Astrocyte (in vitro differentiated cells and primary cell): ENCODE measurements around the gene WDR13. TPM values are rescaled to one million over a fixed set of nuclear protein-coding genes. Genes with fewer than 3 reads are reported as not detected.

Experiments
- DNase-seq: peaks from one replicate; pipeline ENCODE4 v3.0.0-alpha.2; 2010; ENCODE audit warnings: low read depth
- FAIRE-seq: peaks from 2 replicates; lab custom pipeline; 2011; peaks lifted over from hg19 to GRCh38; lab: Jason Lieb, UNC
- H2AFZ ChIP-seq: 2 replicates; pipeline ENCODE4 v1.6.0; 2012; ENCODE audit warnings: low read depth, low read length, inconsistent platforms
- H3K27ac ChIP-seq: 2 replicates; pipeline ENCODE4 v1.5.1; 2011; ENCODE audit warnings: low read depth, low read length, inconsistent platforms
- H3K27me3 ChIP-seq: 2 replicates; pipeline ENCODE4 v1.6.0; 2011; ENCODE audit warnings: low read length, inconsistent platforms; ENCODE audit not compliant: insufficient read depth
- H3K36me3 ChIP-seq: 2 replicates; pipeline ENCODE4 v1.5.1; 2011; ENCODE audit warnings: low read length, inconsistent platforms; ENCODE audit not compliant: insufficient read depth
- H3K4me1 ChIP-seq: 2 replicates; pipeline ENCODE4 v1.5.1; 2011; ENCODE audit warnings: low read length, inconsistent platforms; ENCODE audit not compliant: insufficient read depth
- H3K4me2 ChIP-seq: 2 replicates; pipeline ENCODE4 v1.6.0; 2012; ENCODE audit warnings: low read length, inconsistent platforms
- H3K4me3 ChIP-seq: 2 replicates; pipeline ENCODE4 v1.5.1; 2011; ENCODE audit warnings: low read depth, mild to moderate bottlenecking, low read length, inconsistent platforms; ENCODE audit not compliant: insufficient read depth
- H3K79me2 ChIP-seq: 2 replicates; pipeline ENCODE4 v1.6.0; 2012; ENCODE audit warnings: mild to moderate bottlenecking, low read length, inconsistent platforms; ENCODE audit not compliant: insufficient read depth
- H3K9ac ChIP-seq: 2 replicates; pipeline ENCODE4 v1.6.0; 2012; ENCODE audit warnings: mild to moderate bottlenecking, low read length, inconsistent platforms
- H3K9me3 ChIP-seq: 2 replicates; pipeline ENCODE4 v1.5.1; 2012; ENCODE audit warnings: low read depth, mild to moderate bottlenecking, low read length, inconsistent platforms; ENCODE audit not compliant: insufficient read depth
- H4K20me1 ChIP-seq: 2 replicates; pipeline ENCODE4 v1.6.0; 2012; ENCODE audit warnings: low read length, inconsistent platforms; ENCODE audit not compliant: insufficient read depth
- H3K27ac Mint-ChIP-seq: one replicate; pipeline ENCODE4 v1.8.0; 2021; ENCODE audit warnings: mild to moderate bottlenecking, mixed read lengths; ENCODE audit not compliant: unreplicated experiment
- H3K27me3 Mint-ChIP-seq: one replicate; pipeline ENCODE4 v1.8.0; 2021; ENCODE audit warnings: low read depth, mixed read lengths; ENCODE audit not compliant: unreplicated experiment
- H3K36me3 Mint-ChIP-seq: one replicate; pipeline ENCODE4 v1.8.0; 2021; ENCODE audit warnings: low read depth, mixed read lengths; ENCODE audit not compliant: unreplicated experiment
- H3K4me1 Mint-ChIP-seq: one replicate; pipeline ENCODE4 v1.8.0; 2021; ENCODE audit warnings: low read depth, mixed read lengths; ENCODE audit not compliant: unreplicated experiment
- H3K4me3 Mint-ChIP-seq: one replicate; pipeline ENCODE4 v1.8.0; 2021; ENCODE audit warnings: mild to moderate bottlenecking, moderate library complexity, mixed read lengths; ENCODE audit not compliant: unreplicated experiment
- H3K9me3 Mint-ChIP-seq: one replicate; pipeline ENCODE4 v1.8.0; 2021; ENCODE audit warnings: mild to moderate bottlenecking, mixed read lengths; ENCODE audit not compliant: unreplicated experiment
- EZH2 ChIP-seq: IDR thresholded peaks from 2 replicates; pipeline ENCODE4 v1.6.1; 2012; ENCODE audit warnings: mild to moderate bottlenecking, low read length, inconsistent platforms; ENCODE audit not compliant: insufficient read depth
- total RNA-seq: library from RNA; stranded (reverse); gene quantifications from 2 replicates; pipeline ENCODE4 v1.2.1, GENCODE V29; 2021
- TF ChIP-seq, protein P1 (sequence below): IDR thresholded peaks from 2 replicates; pipeline ENCODE4 v1.5.1; 2011; ENCODE audit warnings: low read depth, mild to moderate bottlenecking, inconsistent platforms, low read length, moderate library complexity; ENCODE audit not compliant: insufficient read depth

The WDR13 gene
- total RNA-seq, 1 donor from 2014 or later = 65.4 TPM

DNA sequence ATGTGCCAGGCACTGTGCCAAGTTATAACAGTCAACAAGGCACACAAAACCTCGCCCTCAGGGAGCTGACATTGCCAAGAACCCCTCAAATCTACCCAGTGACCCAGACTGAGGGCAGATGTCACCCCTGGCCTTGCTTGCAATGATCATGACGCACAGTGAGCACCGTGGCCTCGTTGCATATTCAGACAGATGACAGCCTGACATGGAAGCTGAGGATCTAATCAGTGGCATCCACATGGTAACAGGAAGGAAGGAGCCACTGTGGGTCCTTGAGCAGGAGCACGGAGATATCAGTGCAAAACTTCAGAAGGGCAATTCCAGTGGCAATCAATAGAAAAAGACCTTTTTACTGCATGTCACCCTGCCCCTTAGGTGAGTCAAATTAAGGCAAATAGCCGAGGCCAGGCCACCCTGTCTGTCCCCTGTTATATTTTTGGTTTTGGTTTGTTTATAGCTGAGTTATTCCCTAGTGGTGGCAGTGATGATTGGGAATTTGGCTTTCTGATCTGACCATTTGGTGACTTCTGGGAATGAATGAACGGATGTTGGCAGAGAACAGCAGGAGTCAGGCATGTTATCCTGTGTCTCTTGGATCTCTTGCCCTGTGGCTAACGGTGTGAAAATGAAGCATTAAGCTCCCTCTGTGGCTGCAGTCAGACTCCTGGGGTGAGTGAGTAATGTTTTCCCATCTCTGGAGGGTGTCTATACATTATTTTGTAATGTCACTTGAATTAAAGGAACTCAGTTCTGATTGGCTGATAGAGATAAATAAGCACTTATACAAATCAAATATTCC is 20.4 kb downstream of the WDR13 start:
- no peak overlapping the region for H3K4me2 ChIP-seq

DNA sequence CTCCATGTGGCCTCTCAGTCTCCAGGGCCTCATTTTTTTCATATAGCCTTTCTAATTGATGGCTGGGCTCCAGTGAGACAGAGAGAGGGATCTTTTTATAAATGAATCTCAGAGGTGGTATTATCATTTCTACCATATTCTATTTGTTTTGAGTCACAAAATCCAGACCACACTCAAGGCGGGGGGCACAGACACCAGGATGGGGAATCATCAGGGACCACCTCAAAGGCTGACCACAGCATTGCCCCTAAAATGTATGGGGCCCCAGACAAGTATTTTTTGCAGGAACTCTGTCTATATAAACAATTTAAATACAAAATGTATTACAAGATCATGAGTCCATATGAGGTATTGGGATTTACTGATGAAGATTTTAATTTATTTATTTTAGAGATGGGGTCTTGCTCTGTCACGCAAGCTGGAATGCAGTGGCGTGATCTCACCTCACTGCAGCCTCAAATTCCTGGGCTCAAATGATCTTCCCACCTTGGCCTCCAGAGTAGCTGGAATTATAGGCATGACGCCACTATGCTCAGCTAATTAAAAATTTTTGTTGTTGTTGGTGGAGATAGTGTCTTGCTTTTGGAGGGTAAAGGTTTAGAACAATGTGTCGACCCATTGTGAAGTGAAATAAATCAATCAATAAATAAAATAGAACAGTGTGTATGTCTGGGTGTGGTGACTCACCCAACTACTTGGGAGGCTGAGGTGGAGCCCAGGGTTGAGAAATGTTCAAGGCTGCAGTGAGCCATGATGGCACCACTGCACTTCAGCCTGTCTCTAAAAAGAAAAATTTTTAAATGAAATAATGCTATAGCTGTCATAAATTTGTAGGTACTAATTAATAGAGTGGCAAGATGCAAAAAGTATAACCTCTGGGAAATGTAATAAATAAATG is 29.4 kb downstream of the WDR13 start:
- Mint-ChIP-seq H3K27me3 (no peaks in the 10 kb centered on the region), H3K4me1 (no peaks in the 10 kb centered on the region), H3K4me3 (no peak overlapping the region), H3K9me3 (no peaks in the 10 kb centered on the region), H3K36me3 (no peaks in the 10 kb centered on the region), H3K27ac (no peak overlapping the region)
- DNase-seq (no peak), FAIRE-seq (no peak)
- no peaks in the 10 kb centered on the region for H3K9me3 ChIP-seq
- no peak overlapping the region for H2AFZ ChIP-seq
- no peak overlapping the region for H3K27ac ChIP-seq
- H4K20me1 ChIP-seq = no peaks in the 10 kb centered on the region
- no peaks in the 10 kb centered on the region for H3K4me1 ChIP-seq
- no peaks in the 10 kb centered on the region for H3K27me3 ChIP-seq
- no peak overlapping the region for H3K9ac ChIP-seq
- H3K4me3 ChIP-seq = no peak overlapping the region
- TF ChIP-seq, protein P1, sequence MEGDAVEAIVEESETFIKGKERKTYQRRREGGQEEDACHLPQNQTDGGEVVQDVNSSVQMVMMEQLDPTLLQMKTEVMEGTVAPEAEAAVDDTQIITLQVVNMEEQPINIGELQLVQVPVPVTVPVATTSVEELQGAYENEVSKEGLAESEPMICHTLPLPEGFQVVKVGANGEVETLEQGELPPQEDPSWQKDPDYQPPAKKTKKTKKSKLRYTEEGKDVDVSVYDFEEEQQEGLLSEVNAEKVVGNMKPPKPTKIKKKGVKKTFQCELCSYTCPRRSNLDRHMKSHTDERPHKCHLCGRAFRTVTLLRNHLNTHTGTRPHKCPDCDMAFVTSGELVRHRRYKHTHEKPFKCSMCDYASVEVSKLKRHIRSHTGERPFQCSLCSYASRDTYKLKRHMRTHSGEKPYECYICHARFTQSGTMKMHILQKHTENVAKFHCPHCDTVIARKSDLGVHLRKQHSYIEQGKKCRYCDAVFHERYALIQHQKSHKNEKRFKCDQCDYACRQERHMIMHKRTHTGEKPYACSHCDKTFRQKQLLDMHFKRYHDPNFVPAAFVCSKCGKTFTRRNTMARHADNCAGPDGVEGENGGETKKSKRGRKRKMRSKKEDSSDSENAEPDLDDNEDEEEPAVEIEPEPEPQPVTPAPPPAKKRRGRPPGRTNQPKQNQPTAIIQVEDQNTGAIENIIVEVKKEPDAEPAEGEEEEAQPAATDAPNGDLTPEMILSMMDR = no peak
- TF ChIP-seq EZH2 = no peak
- no peaks in the 10 kb centered on the region for H3K79me2 ChIP-seq
- no peak overlapping the region for H3K4me2 ChIP-seq
- H3K36me3 ChIP-seq = no peaks in the 10 kb centered on the region

More for the DNA sequence above, 20.4 kb downstream of the WDR13 start:
- Histone ChIP-seq H3K79me2 (no peaks in the 10 kb centered on the region), H3K9me3 (no peaks in the 10 kb centered on the region), H3K27me3 (no peaks in the 10 kb centered on the region), H3K4me3 (no peak overlapping the region), H3K4me1 (peaks cover 4% of the 10 kb centered on the region), H3K27ac (no peak overlapping the region), H2AFZ (no peak overlapping the region), H4K20me1 (no peaks in the 10 kb centered on the region), H3K9ac (no peak overlapping the region), H3K36me3 (no peaks in the 10 kb centered on the region)
- DNase-seq = peak; percentile 4
- no peaks in the 10 kb centered on the region for H3K36me3 Mint-ChIP-seq
- no peak overlapping the region for H3K27ac Mint-ChIP-seq
- no peak overlapping the region for H3K4me3 Mint-ChIP-seq
- TF ChIP-seq EZH2 = no peak
- TF ChIP-seq, protein P1 = no peak
- H3K9me3 Mint-ChIP-seq = peaks cover 2% of the 10 kb centered on the region
- H3K27me3 Mint-ChIP-seq = no peaks in the 10 kb centered on the region
- FAIRE-seq = peak; percentile 55
- H3K4me1 Mint-ChIP-seq = peaks cover 3% of the 10 kb centered on the region
